HEK293 (cell line): ENCODE results near the gene WDR88.

Experiments
- CTCF ChIA-PET: fragments of 350-600 bp; formaldehyde crosslinking; extraction: SDS; loops from one replicate; lab custom pipeline; 2021; ENCODE audit warnings: antibody characterized with exemption; lab: Yijun Ruan, JAX
- POLR2A ChIA-PET: fragments of 300-600 bp; formaldehyde crosslinking; extraction: SDS; loops from one replicate; lab custom pipeline; 2020; ENCODE audit warnings: antibody characterized with exemption, inconsistent platforms; lab: Yijun Ruan, JAX
- H3K27ac ChIP-seq: fragments of 200-500 bp; sonication (Bioruptor generic); 2 replicates; pipeline ENCODE4 v1.5.1; 2014; ENCODE audit warnings: low read depth, low read length, control low read depth, inconsistent platforms; ENCODE audit errors: extremely low read depth
- H3K36me3 ChIP-seq, 2 experiments: fragments of 200-500 bp in 1 of 2; sonication (Bioruptor generic) in 1 of 2; 1 replicate in 1 of 2; 2 replicates in 1 of 2; pipeline ENCODE4 v1.5.1; 2014 to 2017; ENCODE audit warnings: inconsistent platforms in 2 of 2, low read length in 2 of 2; ENCODE audit not compliant: control insufficient read depth in 2 of 2, insufficient read depth in 1 of 2
- H3K4me1 ChIP-seq: fragments of 200-500 bp; sonication (Bioruptor generic); 2 replicates; pipeline ENCODE4 v1.5.1; 2014; ENCODE audit warnings: mild to moderate bottlenecking, low read length, inconsistent platforms; ENCODE audit not compliant: control insufficient read depth, insufficient read depth
- H3K4me3 ChIP-seq: 2 replicates; pipeline ENCODE4 v1.5.1; 2011; ENCODE audit warnings: low read depth, mild to moderate bottlenecking, control low read depth, low read length, moderate library complexity
- H3K9me3 ChIP-seq: fragments of 200-500 bp; sonication (Bioruptor generic); 2 replicates; pipeline ENCODE4 v1.5.1; 2014; ENCODE audit warnings: low read depth, low read length, inconsistent platforms; ENCODE audit not compliant: control insufficient read depth, insufficient read depth
- HOXD13 ChIP-seq: sonication (generic); formaldehyde crosslinking; IDR thresholded peaks from 2 replicates; pipeline ENCODE4 v1.8.0; 2022; ENCODE audit warnings: missing genetic modification reagents, borderline replicate concordance
- KLF1 ChIP-seq: fragments of 450-650 bp; formaldehyde crosslinking; IDR thresholded peaks from 2 replicates; pipeline ENCODE4 v1.5.1; 2016; ENCODE audit warnings: missing biosample characterization, missing genetic modification characterization
- KLF7 ChIP-seq: fragments of 450-650 bp; formaldehyde crosslinking; IDR thresholded peaks from 2 replicates; pipeline ENCODE4 v1.5.1; 2016; ENCODE audit warnings: missing biosample characterization, missing genetic modification characterization, borderline replicate concordance
- KLF9 ChIP-seq: fragments of 450-650 bp; formaldehyde crosslinking; IDR thresholded peaks from 2 replicates; pipeline ENCODE4 v1.5.1; 2016; ENCODE audit warnings: missing biosample characterization, missing genetic modification characterization, low read depth
- SCRT2 ChIP-seq: fragments of 450-650 bp; formaldehyde crosslinking; IDR thresholded peaks from 2 replicates; pipeline ENCODE4 v1.5.1; 2016; ENCODE audit warnings: missing biosample characterization, missing genetic modification characterization
- ZBTB7A ChIP-seq: fragments of 450-650 bp; formaldehyde crosslinking; IDR thresholded peaks from 2 replicates; pipeline ENCODE4 v1.5.1; 2016; ENCODE audit warnings: low read depth, missing biosample characterization, missing genetic modification characterization
- ZFP3 ChIP-seq: fragments of 450-650 bp; formaldehyde crosslinking; IDR thresholded peaks from 2 replicates; pipeline ENCODE4 v1.5.1; 2016; ENCODE audit warnings: low read depth, missing biosample characterization, missing genetic modification characterization
- ZNF138 ChIP-seq: fragments of 450-650 bp; formaldehyde crosslinking; IDR thresholded peaks from 2 replicates; pipeline ENCODE4 v1.5.1; 2016; ENCODE audit warnings: missing biosample characterization, missing genetic modification characterization, borderline replicate concordance
- ZNF157 ChIP-seq: fragments of 450-650 bp; formaldehyde crosslinking; IDR thresholded peaks from 2 replicates; pipeline ENCODE4 v1.5.1; 2016; ENCODE audit warnings: missing biosample characterization, missing genetic modification characterization
- ZNF214 ChIP-seq: fragments of 450-650 bp; formaldehyde crosslinking; IDR thresholded peaks from 2 replicates; pipeline ENCODE4 v1.5.1; 2017; ENCODE audit warnings: missing biosample characterization, mild to moderate bottlenecking, missing genetic modification characterization, borderline replicate concordance
- ZNF223 ChIP-seq: fragments of 450-650 bp; formaldehyde crosslinking; IDR thresholded peaks from 2 replicates; pipeline ENCODE4 v1.5.1; 2016; ENCODE audit warnings: missing biosample characterization, missing genetic modification characterization
- ZNF366 ChIP-seq: fragments of 450-650 bp; formaldehyde crosslinking; conservative IDR thresholded peaks from 2 replicates; pipeline ENCODE4 v1.5.1; 2016; ENCODE audit warnings: missing biosample characterization, missing genetic modification characterization
- ZNF473 ChIP-seq: fragments of 450-650 bp; formaldehyde crosslinking; IDR thresholded peaks from 2 replicates; pipeline ENCODE4 v1.5.1; 2017; ENCODE audit warnings: missing biosample characterization, missing genetic modification characterization
- ZNF510 ChIP-seq: fragments of 450-650 bp; formaldehyde crosslinking; IDR thresholded peaks from 2 replicates; pipeline ENCODE4 v1.5.1; 2018; ENCODE audit warnings: mild to moderate bottlenecking, missing genetic modification characterization, missing biosample characterization; ENCODE audit not compliant: insufficient replicate concordance
- ZNF513 ChIP-seq: fragments of 450-650 bp; IDR thresholded peaks from 2 replicates; pipeline ENCODE4 v1.5.1; 2018; ENCODE audit warnings: missing biosample characterization, missing genetic modification characterization
- ZNF626 ChIP-seq: fragments of 450-650 bp; sonication (Bioruptor Pico); formaldehyde crosslinking; IDR thresholded peaks from 2 replicates; pipeline ENCODE4 v1.5.1; 2018; ENCODE audit warnings: missing biosample characterization, missing genetic modification characterization, inconsistent platforms
- ZNF664 ChIP-seq: fragments of 450-650 bp; formaldehyde crosslinking; IDR thresholded peaks from 2 replicates; pipeline ENCODE4 v1.5.1; 2016; ENCODE audit warnings: missing biosample characterization, missing genetic modification characterization
- ZNF76 ChIP-seq: fragments of 450-650 bp; formaldehyde crosslinking; IDR thresholded peaks from 2 replicates; pipeline ENCODE4; 2016; ENCODE audit warnings: low read depth, missing biosample characterization, missing genetic modification characterization, borderline replicate concordance
- ZNF791 ChIP-seq: fragments of 450-650 bp; formaldehyde crosslinking; IDR thresholded peaks from 2 replicates; pipeline ENCODE4 v1.5.1; 2016; ENCODE audit warnings: missing biosample characterization, missing genetic modification characterization
- ZNF837 ChIP-seq: fragments of 450-650 bp; formaldehyde crosslinking; IDR thresholded peaks from 2 replicates; pipeline ENCODE4 v1.5.1; 2016; ENCODE audit warnings: missing biosample characterization, missing genetic modification characterization
- ZSCAN30 ChIP-seq: fragments of 450-650 bp; IDR thresholded peaks from 2 replicates; pipeline ENCODE4 v1.5.1; 2018; ENCODE audit warnings: missing biosample characterization, mild to moderate bottlenecking, missing genetic modification characterization, moderate library complexity
- ZXDB ChIP-seq: fragments of 450-650 bp; formaldehyde crosslinking; IDR thresholded peaks from 2 replicates; pipeline ENCODE4 v1.5.1; 2016; ENCODE audit warnings: missing biosample characterization, missing genetic modification characterization
- TF ChIP-seq, protein P1 (sequence below): fragments of 450-650 bp; formaldehyde crosslinking; IDR thresholded peaks from 2 replicates; pipeline ENCODE4 v1.5.1; 2016; ENCODE audit warnings: missing biosample characterization, missing genetic modification characterization
- TF ChIP-seq, protein P2 (sequence below): fragments of 450-650 bp; formaldehyde crosslinking; IDR thresholded peaks from 2 replicates; pipeline ENCODE4 v1.5.0; 2017; ENCODE audit warnings: missing biosample characterization, missing genetic modification characterization, borderline replicate concordance
- TF ChIP-seq, protein P3 (sequence below): fragments of 450-650 bp; formaldehyde crosslinking; IDR thresholded peaks from 2 replicates; pipeline ENCODE4 v1.5.1; 2016; ENCODE audit warnings: missing biosample characterization, missing genetic modification characterization
- TF ChIP-seq, protein P4 (sequence below): fragments of 450-650 bp; formaldehyde crosslinking; IDR thresholded peaks from 2 replicates; pipeline ENCODE4 v1.5.1; 2016; ENCODE audit warnings: missing biosample characterization, missing genetic modification characterization

WDR88 gene

DNA sequence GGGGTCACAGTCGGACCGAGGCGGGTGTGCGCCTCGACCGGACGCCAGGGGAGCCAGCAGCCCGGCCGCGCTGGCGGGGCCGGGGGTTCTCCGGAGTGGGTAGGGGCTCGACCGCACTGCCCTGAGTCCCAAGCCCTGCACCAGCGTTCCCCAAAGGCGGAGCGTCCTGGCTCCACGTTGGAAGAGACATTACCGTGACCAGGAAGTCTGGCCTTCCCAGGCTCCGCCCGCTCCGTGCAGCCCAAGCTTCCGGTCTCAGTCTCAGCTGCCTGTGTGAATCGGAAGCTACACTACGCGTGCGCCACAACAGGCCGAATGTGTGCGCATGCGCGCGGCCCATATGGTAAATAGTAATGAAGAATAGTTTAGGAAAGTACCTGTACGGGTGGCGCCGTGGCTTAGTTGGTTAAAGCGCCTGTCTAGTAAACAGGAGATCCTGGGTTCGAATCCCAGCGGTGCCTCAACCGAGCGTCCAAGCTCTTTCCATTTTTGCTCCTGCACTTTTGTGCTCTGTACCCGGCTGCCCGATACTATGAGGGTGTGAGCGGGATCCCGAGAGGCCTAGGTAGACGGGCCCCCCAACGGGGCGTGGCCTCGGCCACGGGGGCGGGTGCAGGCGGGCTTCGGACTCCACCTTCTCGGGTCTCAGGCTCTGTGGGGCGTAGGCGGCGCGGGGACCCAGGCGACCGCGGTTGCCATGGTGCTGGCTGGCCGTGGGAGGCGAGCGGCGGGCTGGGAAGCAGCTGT lies 44.9 kb downstream of the WDR88 start (continued):
- TF ChIP-seq, protein P1, sequence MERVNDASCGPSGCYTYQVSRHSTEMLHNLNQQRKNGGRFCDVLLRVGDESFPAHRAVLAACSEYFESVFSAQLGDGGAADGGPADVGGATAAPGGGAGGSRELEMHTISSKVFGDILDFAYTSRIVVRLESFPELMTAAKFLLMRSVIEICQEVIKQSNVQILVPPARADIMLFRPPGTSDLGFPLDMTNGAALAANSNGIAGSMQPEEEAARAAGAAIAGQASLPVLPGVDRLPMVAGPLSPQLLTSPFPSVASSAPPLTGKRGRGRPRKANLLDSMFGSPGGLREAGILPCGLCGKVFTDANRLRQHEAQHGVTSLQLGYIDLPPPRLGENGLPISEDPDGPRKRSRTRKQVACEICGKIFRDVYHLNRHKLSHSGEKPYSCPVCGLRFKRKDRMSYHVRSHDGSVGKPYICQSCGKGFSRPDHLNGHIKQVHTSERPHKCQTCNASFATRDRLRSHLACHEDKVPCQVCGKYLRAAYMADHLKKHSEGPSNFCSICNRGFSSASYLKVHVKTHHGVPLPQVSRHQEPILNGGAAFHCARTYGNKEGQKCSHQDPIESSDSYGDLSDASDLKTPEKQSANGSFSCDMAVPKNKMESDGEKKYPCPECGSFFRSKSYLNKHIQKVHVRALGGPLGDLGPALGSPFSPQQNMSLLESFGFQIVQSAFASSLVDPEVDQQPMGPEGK (tag by site-specific recombination), result peak; percentile 100
- TF ChIP-seq HOXD13 (CRISPR knock-in tag) (no peak), ZNF157 (tag by site-specific recombination) (no peak)

- CTCF ChIA-PET, result interaction anchor here (0.6 to 13.1 kb wide), 19 partner anchors 9 to 229 kb away, joined by 3 to 154 read pairs (median 4); partner anchors contain the start of gene LRP3
- Histone ChIP-seq H3K4me3 (peak overlapping the region; percentile 48), H3K27ac (peak overlapping the region; percentile 44), H3K4me1 (peaks cover 17% of the 10 kb centered on the region), H3K9me3 (no peaks in the 10 kb centered on the region), H3K36me3 (peaks cover 0 to 5% of the 10 kb centered on the region in 2 experiments; a peak in 1 of 3 replicates)
- POLR2A ChIA-PET, result interaction anchor here (0.5 to 3.0 kb wide), 29 partner anchors 9 to 502 kb away, joined by 3 to 43 read pairs (median 4); partner anchors contain the start of genes ANKRD27, CEBPA, CEBPG and CEP89
- TF ChIP-seq, protein P2, sequence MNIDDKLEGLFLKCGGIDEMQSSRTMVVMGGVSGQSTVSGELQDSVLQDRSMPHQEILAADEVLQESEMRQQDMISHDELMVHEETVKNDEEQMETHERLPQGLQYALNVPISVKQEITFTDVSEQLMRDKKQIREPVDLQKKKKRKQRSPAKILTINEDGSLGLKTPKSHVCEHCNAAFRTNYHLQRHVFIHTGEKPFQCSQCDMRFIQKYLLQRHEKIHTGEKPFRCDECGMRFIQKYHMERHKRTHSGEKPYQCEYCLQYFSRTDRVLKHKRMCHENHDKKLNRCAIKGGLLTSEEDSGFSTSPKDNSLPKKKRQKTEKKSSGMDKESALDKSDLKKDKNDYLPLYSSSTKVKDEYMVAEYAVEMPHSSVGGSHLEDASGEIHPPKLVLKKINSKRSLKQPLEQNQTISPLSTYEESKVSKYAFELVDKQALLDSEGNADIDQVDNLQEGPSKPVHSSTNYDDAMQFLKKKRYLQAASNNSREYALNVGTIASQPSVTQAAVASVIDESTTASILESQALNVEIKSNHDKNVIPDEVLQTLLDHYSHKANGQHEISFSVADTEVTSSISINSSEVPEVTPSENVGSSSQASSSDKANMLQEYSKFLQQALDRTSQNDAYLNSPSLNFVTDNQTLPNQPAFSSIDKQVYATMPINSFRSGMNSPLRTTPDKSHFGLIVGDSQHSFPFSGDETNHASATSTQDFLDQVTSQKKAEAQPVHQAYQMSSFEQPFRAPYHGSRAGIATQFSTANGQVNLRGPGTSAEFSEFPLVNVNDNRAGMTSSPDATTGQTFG (tag by site-specific recombination), result peak; percentile 75; the same call in 1 of the 2 replicates
- no peak for TF ChIP-seq ZNF473 (tag by site-specific recombination)
- TF ChIP-seq ZNF513, result no peak
- no peak for TF ChIP-seq ZNF138 (tag by site-specific recombination)
- no peak for TF ChIP-seq ZNF214 (tag by site-specific recombination)
- TF ChIP-seq ZBTB7A (tag by site-specific recombination), result no peak; the same call in 1 of the 2 replicates
- peak; percentile 24 for TF ChIP-seq ZSCAN30
- TF ChIP-seq, protein P3, sequence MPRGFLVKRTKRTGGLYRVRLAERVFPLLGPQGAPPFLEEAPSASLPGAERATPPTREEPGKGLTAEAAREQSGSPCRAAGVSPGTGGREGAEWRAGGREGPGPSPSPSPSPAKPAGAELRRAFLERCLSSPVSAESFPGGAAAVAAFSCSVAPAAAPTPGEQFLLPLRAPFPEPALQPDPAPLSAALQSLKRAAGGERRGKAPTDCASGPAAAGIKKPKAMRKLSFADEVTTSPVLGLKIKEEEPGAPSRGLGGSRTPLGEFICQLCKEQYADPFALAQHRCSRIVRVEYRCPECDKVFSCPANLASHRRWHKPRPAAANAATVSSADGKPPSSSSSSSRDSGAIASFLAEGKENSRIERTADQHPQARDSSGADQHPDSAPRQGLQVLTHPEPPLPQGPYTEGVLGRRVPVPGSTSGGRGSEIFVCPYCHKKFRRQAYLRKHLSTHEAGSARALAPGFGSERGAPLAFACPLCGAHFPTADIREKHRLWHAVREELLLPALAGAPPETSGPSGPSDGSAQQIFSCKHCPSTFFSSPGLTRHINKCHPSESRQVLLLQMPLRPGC (tag by site-specific recombination), result no peak
- TF ChIP-seq ZNF791 (tag by site-specific recombination), result no peak
- no peak for TF ChIP-seq ZFP3
- TF ChIP-seq ZNF510 (tag by site-specific recombination), result no peak
- TF ChIP-seq, protein P4, sequence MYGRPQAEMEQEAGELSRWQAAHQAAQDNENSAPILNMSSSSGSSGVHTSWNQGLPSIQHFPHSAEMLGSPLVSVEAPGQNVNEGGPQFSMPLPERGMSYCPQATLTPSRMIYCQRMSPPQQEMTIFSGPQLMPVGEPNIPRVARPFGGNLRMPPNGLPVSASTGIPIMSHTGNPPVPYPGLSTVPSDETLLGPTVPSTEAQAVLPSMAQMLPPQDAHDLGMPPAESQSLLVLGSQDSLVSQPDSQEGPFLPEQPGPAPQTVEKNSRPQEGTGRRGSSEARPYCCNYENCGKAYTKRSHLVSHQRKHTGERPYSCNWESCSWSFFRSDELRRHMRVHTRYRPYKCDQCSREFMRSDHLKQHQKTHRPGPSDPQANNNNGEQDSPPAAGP (tag by site-specific recombination), result no peak
- peak; percentile 81; the same call in 1 of the 2 replicates for TF ChIP-seq ZNF366 (tag by site-specific recombination)
- no peak for TF ChIP-seq ZNF664
- no peak for TF ChIP-seq SCRT2
- peak; percentile 65 for TF ChIP-seq ZNF76
- TF ChIP-seq ZNF626 (tag by site-specific recombination), result no peak
- TF ChIP-seq KLF9 (tag by site-specific recombination), result no peak; the same call in 1 of the 2 replicates
- TF ChIP-seq ZNF223 (tag by site-specific recombination), result no peak
- 0 out of 2 replicates have a peak, but pooled peaks have one; percentile 2 for TF ChIP-seq KLF1 (tag by site-specific recombination)
- TF ChIP-seq ZXDB (tag by site-specific recombination), result peak; percentile 73; the same call in 1 of the 2 replicates
- TF ChIP-seq KLF7, result peak; percentile 77
- TF ChIP-seq ZNF837 (tag by site-specific recombination), result peak; percentile 84; the same call in 1 of the 2 replicates
Observed at GRCh38 chr19:33177417-33177979, 45.6 kb downstream of the WDR88 start.
